Caco-2 (cell line): Measurements from ENCODE around the gene SLC22A23. TPM values are rescaled to one million over a fixed set of nuclear protein-coding genes. Genes with fewer than 3 reads are reported as not detected.
A peak's percentile ranks its signal among the peaks of the same experiment; 100 is the strongest.

Experiments
- BruUV-seq: library from RNA; stranded (reverse); fragments of 400-500 nt; replicated peaks from 2 replicates; lab custom pipeline; 2021; lab: Mats Ljungman, UMichigan
- CTCF ChIA-PET: fragments of 300-600 bp; sonication (Branson Sonifier 250); formaldehyde crosslinking; loops from one replicate; lab custom pipeline; 2022; ENCODE audit warnings: antibody characterized with exemption; lab: Charles Lee
- POLR2A ChIA-PET: fragments of 300-600 bp; sonication (Branson Sonifier 250); formaldehyde crosslinking; loops from one replicate; lab custom pipeline; 2022; ENCODE audit warnings: antibody characterized with exemption; lab: Charles Lee
- DNase-seq, 2 experiments: peaks; one replicate each; pipeline versions ENCODE4 v3.0.0 to v3.0.0-alpha.2; 2020 to 2022
- H3K27me3 ChIP-seq: replicated peaks from 2 replicates; pipeline ENCODE4 v1.6.0; 2011; ENCODE audit warnings: low read length; ENCODE audit not compliant: control insufficient read depth, insufficient read depth
- H3K36me3 ChIP-seq: 2 replicates; pipeline ENCODE4 v1.5.1; 2011; ENCODE audit warnings: low read length; ENCODE audit not compliant: control insufficient read depth, insufficient read depth
- H3K4me1 ChIP-seq: fragments of 250-450 bp; sonication (Bioruptor Pico); 2 replicates; pipeline ENCODE4 v1.5.1; 2020; ENCODE audit warnings: mild to moderate bottlenecking
- H3K4me3 ChIP-seq: 2 replicates; pipeline ENCODE4 v1.5.1; 2011; ENCODE audit warnings: low read depth, mild to moderate bottlenecking, control low read depth, low read length
- H3K9me3 ChIP-seq: fragments of 250-450 bp; sonication (Bioruptor Pico); 2 replicates; pipeline ENCODE4 v1.5.1; 2020; ENCODE audit warnings: mild to moderate bottlenecking, moderate library complexity
- H3K27ac Mint-ChIP-seq: one replicate; pipeline ENCODE4 v1.8.0; 2022; ENCODE audit warnings: mixed read lengths; ENCODE audit not compliant: unreplicated experiment
- H3K27me3 Mint-ChIP-seq: one replicate; pipeline ENCODE4 v1.8.0; 2022; ENCODE audit warnings: mixed read lengths; ENCODE audit not compliant: insufficient read depth, unreplicated experiment
- H3K36me3 Mint-ChIP-seq: one replicate; pipeline ENCODE4 v1.8.0; 2022; ENCODE audit warnings: mild to moderate bottlenecking, mixed read lengths; ENCODE audit not compliant: insufficient read depth, unreplicated experiment
- H3K4me1 Mint-ChIP-seq: one replicate; pipeline ENCODE4 v1.8.0; 2022; ENCODE audit warnings: low read depth, mixed read lengths; ENCODE audit not compliant: unreplicated experiment
- H3K4me3 Mint-ChIP-seq: one replicate; pipeline ENCODE4 v1.8.0; 2022; ENCODE audit warnings: mild to moderate bottlenecking, moderate library complexity, mixed read lengths; ENCODE audit not compliant: unreplicated experiment
- H3K9me3 Mint-ChIP-seq: one replicate; pipeline ENCODE4 v1.8.0; 2022; ENCODE audit warnings: mixed read lengths; ENCODE audit not compliant: unreplicated experiment
- CTCF ChIP-seq, 2 experiments: fragments of 200-600 bp in 1 of 2; IDR thresholded peaks; 1 replicate in 1 of 2; 2 replicates in 1 of 2; pipeline versions ENCODE4 v1.5.1 to v1.8.0; 2011 to 2022; ENCODE audit warnings: antibody characterized with exemption in 1 of 2, control low read depth in 1 of 2, inconsistent platforms in 1 of 2, low read depth in 1 of 2, low read length in 1 of 2, mild to moderate bottlenecking in 1 of 2, moderate library complexity in 1 of 2; ENCODE audit not compliant: insufficient read depth in 1 of 2, severe bottlenecking in 1 of 2, unreplicated experiment in 1 of 2
- intact Hi-C: fragments of 100-400 bp; cut with micrococcal nuclease; formaldehyde crosslinking; loops from one replicate; pipeline ENCODE4 v1.10.0; 2022; ENCODE audit not compliant: unreplicated experiment
- total RNA-seq: library from RNA; stranded (reverse); gene quantifications from 2 replicates; pipeline ENCODE4 v1.2.3, GENCODE V29; 2022

SLC22A23 gene
- total RNA-seq, 1 experiment from 2014 or later = 45.5 TPM

- Histone ChIP-seq H3K4me3 (no peak overlapping the region), H3K27me3 (no peaks in the 10 kb centered on the region), H3K9me3 (no peaks in the 10 kb centered on the region), H3K4me1 (no peaks in the 10 kb centered on the region), H3K36me3 (no peaks in the 10 kb centered on the region; the same call in 1 of the 2 replicates)
- POLR2A ChIA-PET = no interaction called here
- peaks cover 48% of the 10 kb centered on the region for H3K36me3 Mint-ChIP-seq
- no peak for TF ChIP-seq CTCF (IDR thresholded peaks at IDR 0.05; ENCODE audit: insufficient read depth in 1 of 2, low read depth in 1 of 2, low read length in 1 of 2, severe bottlenecking in 1 of 2, unreplicated experiment in 1 of 2)
- intact Hi-C loops = no loop called here
- BruUV-seq = no TSS peak
- CTCF ChIA-PET = no interaction called here
- no peak overlapping the region for H3K27ac Mint-ChIP-seq
- H3K4me1 Mint-ChIP-seq = no peaks in the 10 kb centered on the region
- H3K4me3 Mint-ChIP-seq = no peak overlapping the region
- no peaks in the 10 kb centered on the region for H3K27me3 Mint-ChIP-seq
- no peaks in the 10 kb centered on the region for H3K9me3 Mint-ChIP-seq
- no peak for DNase-seq
These were observed 138.6 kb downstream of the SLC22A23 start for GRCh38 chr6:3318226-3318625.

GRCh38 chr6:3317741-3318211 is 139.1 kb downstream of the SLC22A23 start:
- peak overlapping the region; percentile 15 for H3K27ac Mint-ChIP-seq
- POLR2A ChIA-PET = no interaction called here
- Histone ChIP-seq H3K36me3 (no peaks in the 10 kb centered on the region; the same call in 1 of the 2 replicates), H3K4me3 (no peak overlapping the region), H3K27me3 (no peaks in the 10 kb centered on the region), H3K4me1 (no peaks in the 10 kb centered on the region), H3K9me3 (no peaks in the 10 kb centered on the region)
- H3K36me3 Mint-ChIP-seq = peaks cover 48% of the 10 kb centered on the region
- H3K27me3 Mint-ChIP-seq = no peaks in the 10 kb centered on the region
- no peak overlapping the region for H3K4me3 Mint-ChIP-seq
- no peaks in the 10 kb centered on the region for H3K4me1 Mint-ChIP-seq
- no peak for TF ChIP-seq CTCF (IDR thresholded peaks at IDR 0.05; ENCODE audit: insufficient read depth in 1 of 2, low read depth in 1 of 2, low read length in 1 of 2, severe bottlenecking in 1 of 2, unreplicated experiment in 1 of 2)
- no peak for DNase-seq
- intact Hi-C loops = no loop called here
- CTCF ChIA-PET = no interaction called here
- BruUV-seq = no TSS peak
- H3K9me3 Mint-ChIP-seq = no peaks in the 10 kb centered on the region

- no TSS peak for BruUV-seq
- no peaks in the 10 kb centered on the region for H3K9me3 ChIP-seq
- Mint-ChIP-seq H3K4me1 (no peaks in the 10 kb centered on the region), H3K27ac (no peak overlapping the region), H3K27me3 (no peaks in the 10 kb centered on the region), H3K36me3 (peaks cover 48% of the 10 kb centered on the region), H3K4me3 (no peak overlapping the region), H3K9me3 (no peaks in the 10 kb centered on the region)
- no peak for DNase-seq
- ChIA-PET POLR2A (no interaction called here), CTCF (no interaction called here)
- intact Hi-C loops = no loop called here
- H3K36me3 ChIP-seq = no peaks in the 10 kb centered on the region; the same call in 1 of the 2 replicates
- TF ChIP-seq CTCF (IDR thresholded peaks at IDR 0.05; ENCODE audit: insufficient read depth in 1 of 2, low read depth in 1 of 2, low read length in 1 of 2, severe bottlenecking in 1 of 2, unreplicated experiment in 1 of 2) = no peak
- no peaks in the 10 kb centered on the region for H3K4me1 ChIP-seq
- no peak overlapping the region for H3K4me3 ChIP-seq
- no peaks in the 10 kb centered on the region for H3K27me3 ChIP-seq
These were observed 140.0 kb downstream of the SLC22A23 start for GRCh38 chr6:3316818-3317217.
